ENCODE data around the gene AMBRA1. TPM values are rescaled to one million over a fixed set of nuclear protein-coding genes. Genes with fewer than 3 reads are reported as not detected.
"Not testable (repeated sequence)": the region's sequence is repeated elsewhere in the genome, so short reads cannot be mapped to it uniquely, and the experiment has no call there.

AMBRA1 gene
- total RNA-seq, 1 donor: 18.0 TPM

GRCh38 chr11:46372086-46372485 is 221.7 kb downstream of the AMBRA1 start:
- no peak for DNase-seq (ENCODE audit: low read depth)
- no peak for TF ChIP-seq CTCF (IDR thresholded peaks at IDR 0.05; ENCODE audit: insufficient read depth, low read length)
- H3K4me3 ChIP-seq (ENCODE audit: low read depth, low read length): no peak overlapping the region

GRCh38 chr11:46371262-46371661 is 222.6 kb downstream of the AMBRA1 start:
- H3K4me3 ChIP-seq (ENCODE audit: low read depth, low read length); DNase-seq (ENCODE audit: low read depth): not testable (repeated sequence)

- TF ChIP-seq CTCF (IDR thresholded peaks at IDR 0.05; ENCODE audit: insufficient read depth, low read length): no peak
- no peak for DNase-seq (ENCODE audit: low read depth)
- no peak overlapping the region for H3K4me3 ChIP-seq (ENCODE audit: low read depth, low read length)
Measured at GRCh38 chr11:46370253-46370652, 223.6 kb downstream of the AMBRA1 start.

GRCh38 chr11:46369458-46370152 is 224.2 kb downstream of the AMBRA1 start:
- H3K4me3 ChIP-seq (ENCODE audit: low read depth, low read length): no peak overlapping the region
- TF ChIP-seq CTCF (IDR thresholded peaks at IDR 0.05; ENCODE audit: insufficient read depth, low read length): peak; percentile 95
- peak; percentile 58 for DNase-seq (ENCODE audit: low read depth)

- no peak for TF ChIP-seq CTCF (IDR thresholded peaks at IDR 0.05; ENCODE audit: insufficient read depth, low read length)
- DNase-seq (ENCODE audit: low read depth): no peak
- H3K4me3 ChIP-seq (ENCODE audit: low read depth, low read length): no peak overlapping the region
Measured at GRCh38 chr11:46367916-46368267, 225.9 kb downstream of the AMBRA1 start.

- peak; percentile 44 for DNase-seq (ENCODE audit: low read depth)
- peak; percentile 82 for TF ChIP-seq CTCF (IDR thresholded peaks at IDR 0.05; ENCODE audit: insufficient read depth, low read length)
- no peak overlapping the region for H3K4me3 ChIP-seq (ENCODE audit: low read depth, low read length)
Measured at GRCh38 chr11:46367244-46367915, 226.4 kb downstream of the AMBRA1 start.

GRCh38 chr11:46366661-46367161 is 227.1 kb downstream of the AMBRA1 start:
- DNase-seq (ENCODE audit: low read depth): no peak
- no peak for TF ChIP-seq CTCF (IDR thresholded peaks at IDR 0.05; ENCODE audit: insufficient read depth, low read length)
- no peak overlapping the region for H3K4me3 ChIP-seq (ENCODE audit: low read depth, low read length)

Measured in fibroblast of the aortic adventitia (primary cell).